HK-2 (cell line): ENCODE results near the gene MAP4K5.

Source experiments
- DNase-seq: peaks from one replicate; pipeline ENCODE4 v3.0.0-alpha.2; 2018; ENCODE audit not compliant: unreplicated experiment

Gene MAP4K5

DNA sequence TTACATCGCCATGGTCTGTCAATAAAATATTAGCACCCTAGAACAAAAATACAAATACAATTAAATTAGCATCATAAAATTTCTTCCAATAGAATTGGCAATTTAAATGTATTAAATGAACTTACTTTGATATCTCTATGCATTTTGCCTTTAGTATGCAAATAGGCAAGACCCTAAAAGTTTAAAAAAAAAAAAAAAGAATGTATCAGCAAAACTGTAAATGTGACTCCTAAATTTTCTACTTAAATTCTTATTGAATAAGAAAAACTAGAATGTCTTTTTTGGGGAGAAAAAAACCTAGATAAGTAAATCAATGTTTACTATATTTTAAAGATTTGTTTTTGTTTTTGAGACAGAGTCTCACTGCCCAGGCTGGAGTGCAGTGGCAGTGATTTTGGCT lies 56.2 kb downstream of the MAP4K5 start:
- DNase-seq, result no peak

GRCh38 chr14:50475460-50475859 lies 56.9 kb downstream of the MAP4K5 start:
- no peak for DNase-seq

DNA sequence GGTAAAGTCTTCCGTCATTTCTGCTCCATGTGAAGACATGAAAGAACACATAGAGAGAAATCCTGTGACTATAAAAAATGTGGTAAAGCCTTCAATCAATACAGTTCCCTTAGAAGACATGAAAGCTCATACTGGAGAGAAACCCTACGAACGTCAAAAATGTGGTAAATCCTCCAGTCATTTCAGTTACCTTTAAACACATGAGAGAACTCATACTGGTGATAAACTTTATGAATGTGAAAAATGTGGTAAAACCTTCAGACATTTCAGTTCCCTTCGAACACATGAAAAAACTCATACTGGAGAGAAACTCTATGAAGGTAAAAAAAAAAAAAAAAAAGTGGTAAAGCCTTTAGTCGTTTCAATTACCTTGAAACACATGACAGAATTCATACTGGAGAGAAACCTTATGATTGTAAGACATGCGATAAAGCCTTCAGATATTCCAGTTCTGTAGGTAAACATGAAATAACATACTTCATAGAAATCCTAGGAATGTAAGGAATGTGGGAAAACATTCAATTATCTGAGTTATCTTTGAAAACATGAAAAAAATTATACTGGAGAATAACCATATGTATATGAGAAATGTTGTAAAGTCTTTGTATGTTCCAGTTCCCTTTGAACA lies 60.4 kb downstream of the MAP4K5 start:
- no peak for DNase-seq

GRCh38 chr14:50469982-50470381 lies 62.4 kb downstream of the MAP4K5 start:
- no peak for DNase-seq

DNA sequence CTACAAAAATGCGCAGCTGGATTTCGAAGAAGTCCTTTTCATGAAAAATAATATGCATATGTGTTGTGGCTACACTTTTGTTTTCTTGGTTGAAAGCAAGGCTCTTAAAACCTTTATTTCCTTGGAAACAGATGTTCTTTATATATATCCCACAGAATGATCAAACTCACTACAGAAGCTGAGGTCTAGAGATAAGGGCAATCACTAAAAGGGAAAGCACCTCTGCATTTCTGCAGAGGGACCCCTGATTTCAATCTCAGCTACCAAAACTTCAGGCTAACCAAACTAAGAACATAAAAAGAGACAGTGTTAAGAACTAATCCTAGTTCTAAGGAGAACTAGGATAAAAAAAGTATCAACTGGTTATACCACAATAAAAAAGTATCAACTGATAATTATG lies 70.3 kb downstream of the MAP4K5 start:
- no peak for DNase-seq

DNA sequence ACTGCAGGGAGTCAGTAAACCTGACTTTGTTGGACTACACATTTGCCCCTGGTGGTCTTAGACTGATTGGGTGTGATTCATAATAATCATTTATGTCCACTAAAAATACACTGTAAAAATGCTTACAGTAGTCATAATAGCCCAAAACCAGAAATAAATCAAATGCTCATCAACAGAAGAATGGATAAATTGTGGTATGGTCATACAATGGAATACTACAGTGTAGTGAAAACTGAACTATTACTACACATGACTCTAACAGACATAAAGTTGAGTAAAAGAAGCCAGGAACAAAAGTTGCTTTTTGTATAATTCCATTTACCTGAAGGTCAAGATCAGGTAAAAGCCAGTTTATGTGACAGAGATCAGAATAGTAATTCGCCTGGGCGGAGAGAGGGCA lies 78.5 kb downstream of the MAP4K5 start:
- DNase-seq, result no peak

GRCh38 chr14:50452979-50453705 lies 79.2 kb downstream of the MAP4K5 start:
- DNase-seq, result no peak

GRCh38 chr14:50452296-50452695 lies 80.1 kb downstream of the MAP4K5 start:
- no peak for DNase-seq

GRCh38 chr14:50451854-50452253 lies 80.5 kb downstream of the MAP4K5 start:
- DNase-seq, result no peak

- no peak for DNase-seq
These were observed 84.9 kb downstream of the MAP4K5 start for GRCh38 chr14:50447461-50447860.

DNA sequence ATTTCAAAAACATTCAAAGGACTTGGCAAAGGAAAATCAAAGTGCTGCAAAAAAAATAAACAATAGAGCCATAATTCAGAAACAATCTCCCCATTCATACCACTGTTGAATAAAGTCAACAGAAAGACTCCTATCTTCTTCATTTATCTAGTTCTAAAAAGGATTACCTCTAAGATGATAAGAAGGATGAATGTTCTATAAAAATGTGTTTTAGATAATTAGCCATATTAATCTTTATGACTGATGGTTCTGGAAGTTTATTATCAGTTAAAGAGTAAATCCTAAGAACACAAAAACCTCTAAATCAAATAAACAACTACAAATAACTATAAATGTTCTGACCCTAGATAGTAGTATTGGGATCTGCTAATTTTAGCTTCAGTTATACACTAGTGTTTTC lies 97.8 kb downstream of the MAP4K5 start:
- no peak for DNase-seq

DNA sequence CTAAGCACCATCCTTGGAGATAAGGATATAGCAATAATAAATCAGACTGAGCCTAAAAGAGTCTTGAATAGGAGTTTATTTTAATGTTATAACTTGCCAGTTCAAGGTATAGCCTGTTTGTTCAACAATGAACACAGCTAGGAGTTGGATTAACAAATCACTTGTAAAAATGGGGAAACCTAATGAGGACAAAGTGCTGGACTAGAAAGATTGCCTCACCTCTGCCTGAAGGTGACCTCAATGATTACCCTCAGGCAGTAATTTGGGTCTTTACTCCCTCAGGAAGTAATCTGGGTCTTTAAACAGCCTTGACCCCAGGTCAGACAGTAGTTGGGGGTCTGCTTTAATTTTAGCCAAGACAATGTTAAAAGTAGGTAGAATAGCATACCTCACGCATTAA lies 100.2 kb downstream of the MAP4K5 start:
- DNase-seq, result no peak

DNA sequence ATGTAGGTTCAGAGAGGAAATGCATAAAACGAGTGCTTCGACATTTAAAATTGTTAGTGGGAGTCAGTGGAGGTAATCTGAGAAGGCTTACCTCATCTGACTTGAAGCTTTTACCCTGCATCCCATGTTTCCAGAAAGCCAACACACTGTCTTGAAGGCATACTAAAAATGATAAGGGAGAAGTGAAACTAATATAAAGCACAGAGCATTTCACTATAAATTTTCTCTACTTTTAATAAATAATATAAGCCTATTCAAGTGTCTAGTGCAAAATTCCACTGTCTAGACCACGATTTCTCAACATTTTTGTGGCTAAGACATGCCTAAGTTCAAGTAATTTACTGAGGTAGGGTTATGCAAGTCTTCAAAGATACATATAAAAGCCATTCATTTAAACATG lies 106.6 kb downstream of the MAP4K5 start:
- DNase-seq, result no peak

- no peak for DNase-seq
These were observed 107.3 kb downstream of the MAP4K5 start for GRCh38 chr14:50425105-50425504.

- DNase-seq, result no peak
These were observed 108.8 kb downstream of the MAP4K5 start for GRCh38 chr14:50423529-50423928.

GRCh38 chr14:50421499-50421898 lies 110.9 kb downstream of the MAP4K5 start:
- no peak for DNase-seq

DNA sequence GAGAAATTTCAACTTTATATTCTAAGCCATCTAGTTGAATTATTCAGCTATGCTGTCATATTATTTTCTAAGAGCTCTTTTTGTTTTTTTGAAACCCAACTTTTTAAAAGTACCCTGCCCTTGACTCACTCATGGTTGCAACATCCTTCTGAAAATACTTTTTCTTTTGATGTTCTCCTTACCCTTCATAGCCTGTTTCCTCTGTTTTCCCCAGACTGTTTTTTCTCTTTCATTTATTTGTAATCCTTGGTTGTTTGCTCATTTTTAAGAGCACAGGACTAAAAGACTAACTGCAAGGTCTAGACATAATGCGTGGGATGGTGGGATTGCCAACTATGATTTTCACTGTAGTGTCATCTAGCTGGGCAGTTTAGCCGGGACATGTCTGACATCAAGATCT lies 114.5 kb downstream of the MAP4K5 start:
- no peak for DNase-seq

DNA sequence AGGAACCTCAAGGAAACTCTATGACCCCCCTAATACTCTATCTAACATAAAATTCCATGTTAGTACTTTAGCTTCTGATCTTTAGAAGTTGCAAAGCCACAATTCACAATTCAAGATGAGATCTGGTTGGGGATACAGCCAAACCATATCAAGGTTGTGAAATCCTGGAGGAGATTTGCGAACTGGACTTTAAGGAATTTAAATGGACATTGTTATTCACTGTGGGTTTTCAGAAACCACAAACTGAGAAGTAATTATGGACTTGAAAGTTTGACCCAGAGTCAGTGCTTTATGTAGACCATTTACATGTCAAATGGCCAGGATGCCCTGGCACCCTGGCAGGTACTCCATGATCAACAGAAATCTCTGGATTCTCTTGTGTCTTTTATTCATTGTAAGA lies 121.4 kb downstream of the MAP4K5 start:
- no peak for DNase-seq

DNA sequence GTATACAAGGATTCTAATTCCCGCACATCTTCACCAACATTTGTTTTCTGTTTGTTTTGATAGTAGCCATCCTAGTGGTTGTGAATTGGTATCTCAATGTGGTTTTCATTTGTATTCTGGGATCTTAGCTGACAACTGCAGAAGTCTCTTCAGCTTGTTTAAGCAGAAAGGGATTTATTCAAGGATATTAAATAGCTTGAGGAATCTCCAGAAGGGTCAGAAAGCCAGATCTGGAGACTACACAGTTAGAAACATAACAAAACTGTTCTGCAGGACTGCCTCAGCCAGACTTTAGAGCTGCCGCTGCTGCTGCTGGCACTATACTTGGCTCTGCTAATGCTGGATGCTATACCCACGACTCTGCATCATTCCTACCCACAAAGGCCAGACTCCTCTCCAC lies 122.3 kb downstream of the MAP4K5 start:
- DNase-seq, result no peak

DNA sequence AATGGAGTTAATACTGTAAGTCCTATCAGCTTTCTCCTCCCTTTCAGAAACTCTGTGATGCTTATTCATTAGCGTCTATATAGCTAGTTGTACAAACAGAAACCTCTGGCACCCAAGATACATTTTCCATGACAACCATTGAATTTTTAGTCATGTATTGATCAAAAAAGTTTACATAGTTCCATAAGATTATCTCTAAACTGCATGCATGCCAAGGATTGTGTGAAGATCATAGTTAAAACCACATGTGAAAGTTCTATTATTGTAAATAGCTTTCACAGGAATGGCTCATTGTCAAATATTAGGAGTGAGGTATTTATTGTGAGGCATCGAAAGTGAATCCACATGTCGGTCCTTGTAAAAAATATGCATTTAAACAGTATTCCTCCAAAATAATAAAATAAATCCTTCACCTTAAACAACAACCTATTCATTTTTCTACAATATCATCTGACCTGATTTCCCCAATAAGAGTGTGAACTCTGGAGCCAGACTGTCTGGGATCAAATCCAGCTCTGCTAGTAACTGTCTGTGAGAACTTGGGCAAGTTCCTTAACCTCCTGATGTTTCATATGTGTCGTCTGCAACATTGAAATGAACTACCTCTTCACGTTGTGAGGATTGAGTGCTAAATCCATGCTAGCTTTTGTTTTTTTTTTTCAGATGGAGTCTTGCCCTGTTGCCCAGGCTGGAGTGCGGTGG lies 125.1 kb downstream of the MAP4K5 start:
- no peak for DNase-seq

GRCh38 chr14:50403419-50403818 lies 128.9 kb downstream of the MAP4K5 start:
- DNase-seq, result no peak

DNA sequence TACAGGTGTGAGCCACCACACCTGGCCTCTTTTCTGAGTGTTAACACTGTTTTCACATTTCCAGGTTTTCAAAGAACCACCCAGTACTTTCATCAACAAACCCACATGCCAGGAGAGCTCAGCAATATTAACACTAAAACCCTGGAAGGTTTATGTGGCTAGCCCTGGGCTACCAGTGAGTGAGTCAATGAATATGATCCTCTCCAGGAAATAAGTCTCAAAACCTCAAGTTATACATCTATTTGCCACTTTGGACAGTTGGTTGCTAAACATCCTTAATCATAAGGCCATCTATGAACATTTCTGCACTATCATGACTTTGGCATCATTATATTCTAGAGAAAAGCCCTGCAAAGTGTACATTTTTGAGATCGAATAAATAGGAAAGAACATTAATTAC lies 129.4 kb downstream of the MAP4K5 start:
- no peak for DNase-seq

GRCh38 chr14:50400461-50400860 lies 131.9 kb downstream of the MAP4K5 start:
- no peak for DNase-seq
